Effector memory CD4-positive, alpha-beta T cell (primary cell): ENCODE data around the gene CEMIP2.
A peak's percentile ranks its signal among the peaks of the same experiment; 100 is the strongest.

Experiments
- DNase-seq, 3 donors: peaks; one replicate each; pipeline ENCODE4 v3.0.0-alpha.2; 2020
- H3K27ac ChIP-seq: 2 replicates; pipeline ENCODE4 v1.7.0; 2013; ENCODE audit warnings: mild to moderate bottlenecking, low read length, moderate library complexity; ENCODE audit not compliant: insufficient read depth, poor library complexity, severe bottlenecking
- H3K27me3 ChIP-seq: replicated peaks from 2 replicates; pipeline ENCODE4 v1.7.0; 2013; ENCODE audit warnings: mild to moderate bottlenecking, low read length; ENCODE audit not compliant: insufficient read depth, control insufficient read depth, poor library complexity, severe bottlenecking
- H3K36me3 ChIP-seq: 2 replicates; pipeline ENCODE4 v1.7.0; 2013; ENCODE audit warnings: mild to moderate bottlenecking, low read length, moderate library complexity; ENCODE audit not compliant: control insufficient read depth, insufficient read depth
- H3K4me1 ChIP-seq: 2 replicates; pipeline ENCODE4 v1.7.0; 2013; ENCODE audit warnings: low read length, mild to moderate bottlenecking; ENCODE audit not compliant: control insufficient read depth, insufficient read depth, poor library complexity, severe bottlenecking
- H3K4me3 ChIP-seq: 2 replicates; pipeline ENCODE4 v1.7.0; 2013; ENCODE audit warnings: low read length, low read depth, mild to moderate bottlenecking; ENCODE audit not compliant: insufficient read depth, poor library complexity, severe bottlenecking
- H3K9me3 ChIP-seq: 2 replicates; pipeline ENCODE4 v1.7.0; 2013; ENCODE audit warnings: mild to moderate bottlenecking, low read length, moderate library complexity; ENCODE audit not compliant: control insufficient read depth

The CEMIP2 gene

GRCh38 chr9:71774920-71775319 is 6.6 kb upstream of the CEMIP2 start:
- DNase-seq = no peak
- Histone ChIP-seq H3K27ac (no peak overlapping the region), H3K36me3 (no peaks in the 10 kb centered on the region), H3K4me3 (no peak overlapping the region), H3K27me3 (no peaks in the 10 kb centered on the region), H3K9me3 (no peaks in the 10 kb centered on the region), H3K4me1 (no peaks in the 10 kb centered on the region)

GRCh38 chr9:71772726-71773125 is 4.4 kb upstream of the CEMIP2 start:
- no peaks in the 10 kb centered on the region for H3K36me3 ChIP-seq
- no peaks in the 10 kb centered on the region for H3K27me3 ChIP-seq
- no peak overlapping the region for H3K27ac ChIP-seq
- peaks cover 5% of the 10 kb centered on the region for H3K4me1 ChIP-seq
- no peak for DNase-seq
- no peaks in the 10 kb centered on the region for H3K9me3 ChIP-seq
- H3K4me3 ChIP-seq = no peak overlapping the region

- no peak for DNase-seq
- no peak overlapping the region for H3K4me3 ChIP-seq
- H3K27me3 ChIP-seq = no peaks in the 10 kb centered on the region
- H3K36me3 ChIP-seq = no peaks in the 10 kb centered on the region
- no peaks in the 10 kb centered on the region for H3K9me3 ChIP-seq
- peaks cover 12% of the 10 kb centered on the region for H3K4me1 ChIP-seq
- no peak overlapping the region for H3K27ac ChIP-seq
Observed at GRCh38 chr9:71770170-71770569, 1.9 kb upstream of the CEMIP2 start.

- no peaks in the 10 kb centered on the region for H3K9me3 ChIP-seq
- peaks cover 16% of the 10 kb centered on the region for H3K4me1 ChIP-seq
- peak overlapping the region; percentile 68 for H3K27ac ChIP-seq
- H3K36me3 ChIP-seq = no peaks in the 10 kb centered on the region
- H3K27me3 ChIP-seq = no peaks in the 10 kb centered on the region
- peak overlapping the region; percentile 60 for H3K4me3 ChIP-seq
- peak; percentile 54 to 71 (median 65) for DNase-seq
Observed at GRCh38 chr9:71769175-71770161, 1.2 kb upstream of the CEMIP2 start.

- Histone ChIP-seq H3K9me3 (no peaks in the 10 kb centered on the region), H3K4me3 (peak overlapping the region; percentile 97), H3K36me3 (no peaks in the 10 kb centered on the region), H3K4me1 (peaks cover 30% of the 10 kb centered on the region), H3K27me3 (no peaks in the 10 kb centered on the region), H3K27ac (peak overlapping the region; percentile 92)
- DNase-seq = no peak
Observed at GRCh38 chr9:71767776-71768321, 464 bp downstream of the CEMIP2 start.

GRCh38 chr9:71767163-71767775 is 1.0 kb downstream of the CEMIP2 start:
- H3K27me3 ChIP-seq = no peaks in the 10 kb centered on the region
- H3K9me3 ChIP-seq = no peaks in the 10 kb centered on the region
- no peaks in the 10 kb centered on the region for H3K36me3 ChIP-seq
- H3K4me1 ChIP-seq = peaks cover 31% of the 10 kb centered on the region
- H3K27ac ChIP-seq = peak overlapping the region; percentile 92
- peak overlapping the region; percentile 97 for H3K4me3 ChIP-seq
- DNase-seq = no peak

- H3K4me1 ChIP-seq = peaks cover 34% of the 10 kb centered on the region
- peak overlapping the region; percentile 97 for H3K4me3 ChIP-seq
- no peak for DNase-seq
- H3K27ac ChIP-seq = peak overlapping the region; percentile 92
- no peaks in the 10 kb centered on the region for H3K9me3 ChIP-seq
- no peaks in the 10 kb centered on the region for H3K36me3 ChIP-seq
- no peaks in the 10 kb centered on the region for H3K27me3 ChIP-seq
Observed at GRCh38 chr9:71766663-71767062, 1.6 kb downstream of the CEMIP2 start.

- H3K9me3 ChIP-seq = no peaks in the 10 kb centered on the region
- no peaks in the 10 kb centered on the region for H3K27me3 ChIP-seq
- H3K27ac ChIP-seq = peak overlapping the region; percentile 15
- DNase-seq = no peak
- H3K4me3 ChIP-seq = peak overlapping the region; percentile 31
- H3K4me1 ChIP-seq = peaks cover 39% of the 10 kb centered on the region
- H3K36me3 ChIP-seq = no peaks in the 10 kb centered on the region
Observed at GRCh38 chr9:71765693-71766092, 2.6 kb downstream of the CEMIP2 start.

GRCh38 chr9:71764891-71765290 is 3.4 kb downstream of the CEMIP2 start:
- Histone ChIP-seq H3K9me3 (no peaks in the 10 kb centered on the region), H3K4me1 (peaks cover 39% of the 10 kb centered on the region), H3K36me3 (no peaks in the 10 kb centered on the region), H3K27me3 (no peaks in the 10 kb centered on the region), H3K4me3 (peak overlapping the region; percentile 31), H3K27ac (peak overlapping the region; percentile 11)
- no peak for DNase-seq

GRCh38 chr9:71764463-71764862 is 3.9 kb downstream of the CEMIP2 start:
- no peaks in the 10 kb centered on the region for H3K9me3 ChIP-seq
- H3K4me3 ChIP-seq = peak overlapping the region; percentile 31
- peaks cover 37% of the 10 kb centered on the region for H3K4me1 ChIP-seq
- no peaks in the 10 kb centered on the region for H3K36me3 ChIP-seq
- no peak for DNase-seq
- no peaks in the 10 kb centered on the region for H3K27me3 ChIP-seq
- peak overlapping the region; percentile 11 for H3K27ac ChIP-seq
